ENCODE data around the gene GPHN. TPM values are rescaled to one million over a fixed set of nuclear protein-coding genes. Genes with fewer than 3 reads are reported as not detected.

Gene GPHN
- total and polyA plus RNA-seq, 2 donors from 2014 or later, result 35.4 to 62.0 TPM

DNA sequence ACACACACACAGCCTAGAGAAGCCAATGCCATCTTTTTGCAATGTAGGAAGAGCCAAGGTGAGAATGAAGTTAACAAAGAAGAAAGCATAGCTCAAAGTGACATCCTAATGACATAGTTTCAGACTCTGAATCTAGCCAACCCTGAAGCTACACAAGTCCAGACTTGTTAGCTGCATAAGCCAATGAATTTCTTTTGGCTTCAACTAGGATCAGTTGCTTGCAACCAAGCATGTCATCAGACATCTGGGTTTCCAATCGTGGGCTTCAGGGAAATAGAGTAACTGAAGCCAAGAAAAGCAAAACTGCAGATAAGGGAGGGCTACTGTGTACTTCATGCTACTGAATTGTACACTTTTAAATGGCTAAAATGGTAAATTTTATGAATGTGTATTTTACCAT lies 4.4 kb upstream of the GPHN start:
- Histone ChIP-seq H3K27ac (ENCODE audit: low read depth in 2 of 2, low read length in 2 of 2) (no peak overlapping the region), H3K4me1 (ENCODE audit: control insufficient read depth in 2 of 3, insufficient read depth in 2 of 3, low read depth in 1 of 3, low read length in 3 of 3) (peaks cover 0 to 2% (median 0%) of the 10 kb centered on the region in 3 donors), H3K9ac (ENCODE audit: low read length in 3 of 3) (no peak overlapping the region), H3K27me3 (ENCODE audit: control insufficient read depth, insufficient read depth, low read length) (no peaks in the 10 kb centered on the region), H3K4me3 (ENCODE audit: low read length in 3 of 3) (no peak overlapping the region), H3K36me3 (ENCODE audit: control insufficient read depth in 2 of 3, insufficient read depth in 3 of 3, low read length in 3 of 3) (no peaks in the 10 kb centered on the region), H3K9me3 (ENCODE audit: control insufficient read depth in 2 of 3, insufficient read depth in 1 of 3, low read length in 3 of 3) (no peaks in the 10 kb centered on the region)
- FAIRE-seq (no peak), DNase-seq (peak in 1 of 5 donors; percentile 3)
- intact Hi-C loops (cut with DNase I), result no loop called here
- TF ChIP-seq, protein P1, sequence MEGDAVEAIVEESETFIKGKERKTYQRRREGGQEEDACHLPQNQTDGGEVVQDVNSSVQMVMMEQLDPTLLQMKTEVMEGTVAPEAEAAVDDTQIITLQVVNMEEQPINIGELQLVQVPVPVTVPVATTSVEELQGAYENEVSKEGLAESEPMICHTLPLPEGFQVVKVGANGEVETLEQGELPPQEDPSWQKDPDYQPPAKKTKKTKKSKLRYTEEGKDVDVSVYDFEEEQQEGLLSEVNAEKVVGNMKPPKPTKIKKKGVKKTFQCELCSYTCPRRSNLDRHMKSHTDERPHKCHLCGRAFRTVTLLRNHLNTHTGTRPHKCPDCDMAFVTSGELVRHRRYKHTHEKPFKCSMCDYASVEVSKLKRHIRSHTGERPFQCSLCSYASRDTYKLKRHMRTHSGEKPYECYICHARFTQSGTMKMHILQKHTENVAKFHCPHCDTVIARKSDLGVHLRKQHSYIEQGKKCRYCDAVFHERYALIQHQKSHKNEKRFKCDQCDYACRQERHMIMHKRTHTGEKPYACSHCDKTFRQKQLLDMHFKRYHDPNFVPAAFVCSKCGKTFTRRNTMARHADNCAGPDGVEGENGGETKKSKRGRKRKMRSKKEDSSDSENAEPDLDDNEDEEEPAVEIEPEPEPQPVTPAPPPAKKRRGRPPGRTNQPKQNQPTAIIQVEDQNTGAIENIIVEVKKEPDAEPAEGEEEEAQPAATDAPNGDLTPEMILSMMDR (IDR thresholded peaks at IDR 0.05; ENCODE audit: borderline replicate concordance, extremely low read depth, insufficient read depth), result no peak

DNA sequence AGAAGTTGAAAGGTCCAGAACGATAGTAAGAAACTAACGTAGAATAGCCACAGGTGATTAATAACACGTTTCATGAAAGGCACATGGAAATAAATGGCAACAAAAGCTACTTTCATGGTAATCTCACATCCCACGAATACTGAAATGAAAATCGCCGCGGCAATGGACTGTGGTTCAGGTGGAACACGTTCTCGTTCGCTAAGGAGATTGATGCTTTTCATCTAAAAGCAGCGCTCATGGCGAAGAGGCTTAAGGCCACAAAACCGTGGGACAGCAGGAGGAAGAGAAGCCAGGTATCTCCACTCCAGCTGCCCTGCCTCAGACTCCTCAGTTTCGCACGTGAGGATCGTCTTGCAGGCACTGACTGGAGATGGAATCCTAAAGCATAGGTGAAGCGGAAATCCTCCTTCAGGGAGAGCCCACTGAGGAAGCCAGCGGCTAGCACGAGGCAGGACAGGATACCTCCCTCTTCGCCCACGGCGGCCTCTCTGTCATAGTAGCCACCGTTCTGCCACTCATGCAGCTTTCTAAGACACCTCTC lies 696 bp upstream of the GPHN start:
- FAIRE-seq (no peak), DNase-seq (no peak)
- H3K9ac ChIP-seq (ENCODE audit: low read length in 3 of 3), result peak overlapping the region; percentile 90 to 93 (median 93)

DNA sequence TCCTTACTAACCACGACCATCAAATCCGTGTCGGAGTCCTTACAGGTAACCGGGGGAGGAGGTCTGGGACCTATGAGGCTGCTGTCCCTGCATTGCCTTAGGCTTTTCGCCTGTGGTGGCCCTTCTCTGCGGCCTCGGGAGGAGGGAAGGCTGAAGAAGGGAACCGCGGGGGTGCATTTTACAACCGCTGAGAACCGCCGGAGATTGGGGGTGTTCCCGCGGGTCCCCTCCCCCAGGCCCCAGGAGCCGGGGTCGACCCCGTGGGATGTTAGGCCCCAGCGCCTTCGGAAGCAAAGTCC lies 549 bp downstream of the GPHN start:
- no peaks in the 10 kb centered on the region for H3K36me3 ChIP-seq (ENCODE audit: control insufficient read depth in 2 of 3, insufficient read depth in 3 of 3, low read length in 3 of 3)
- peak overlapping the region; percentile 93 to 96 (median 94) for H3K4me3 ChIP-seq (ENCODE audit: low read length in 3 of 3)
- DNase-seq, result no peak
- H3K9me3 ChIP-seq (ENCODE audit: control insufficient read depth in 2 of 3, insufficient read depth in 1 of 3, low read length in 3 of 3), result no peaks in the 10 kb centered on the region
- H3K27me3 ChIP-seq (ENCODE audit: control insufficient read depth, insufficient read depth, low read length), result no peaks in the 10 kb centered on the region
- no peak for FAIRE-seq
- peaks cover 0 to 9% (median 2%) of the 10 kb centered on the region in 3 donors for H3K4me1 ChIP-seq (ENCODE audit: control insufficient read depth in 2 of 3, insufficient read depth in 2 of 3, low read depth in 1 of 3, low read length in 3 of 3)
- peak overlapping the region; percentile 84 to 100 (median 95) for H3K9ac ChIP-seq (ENCODE audit: low read length in 3 of 3)
- TF ChIP-seq, protein P1 (IDR thresholded peaks at IDR 0.05; ENCODE audit: borderline replicate concordance, extremely low read depth, insufficient read depth), result no peak
- intact Hi-C loops (cut with DNase I), result no loop called here
- peak overlapping the region; percentile 93 to 97 for H3K27ac ChIP-seq (ENCODE audit: low read depth in 2 of 2, low read length in 2 of 2)

More for the DNA sequence above, 696 bp upstream of the GPHN start:
- peaks cover 0 to 6% (median 2%) of the 10 kb centered on the region in 3 donors for H3K4me1 ChIP-seq (ENCODE audit: control insufficient read depth in 2 of 3, insufficient read depth in 2 of 3, low read depth in 1 of 3, low read length in 3 of 3)
- no peaks in the 10 kb centered on the region for H3K27me3 ChIP-seq (ENCODE audit: control insufficient read depth, insufficient read depth, low read length)
- intact Hi-C loops (cut with DNase I), result no loop called here
- H3K27ac ChIP-seq (ENCODE audit: low read depth in 2 of 2, low read length in 2 of 2), result peak overlapping the region; percentile 93 to 97
- H3K4me3 ChIP-seq (ENCODE audit: low read length in 3 of 3), result peak overlapping the region; percentile 92 to 96 (median 93)
- H3K36me3 ChIP-seq (ENCODE audit: control insufficient read depth in 2 of 3, insufficient read depth in 3 of 3, low read length in 3 of 3), result no peaks in the 10 kb centered on the region
- TF ChIP-seq, protein P1 (IDR thresholded peaks at IDR 0.05; ENCODE audit: borderline replicate concordance, extremely low read depth, insufficient read depth), result no peak
- no peaks in the 10 kb centered on the region for H3K9me3 ChIP-seq (ENCODE audit: control insufficient read depth in 2 of 3, insufficient read depth in 1 of 3, low read length in 3 of 3)

Measured in kidney (tissue), 14 donors.